GM19240 (cell line): ENCODE results near the gene PCNA.
A peak's percentile ranks its signal among the peaks of the same experiment; 100 is the strongest.

Experiments used
- DNase-seq: peaks from one replicate; pipeline ENCODE4 v3.0.0; 2011; ENCODE audit warnings: low spot score; ENCODE audit not compliant: insufficient read length

The PCNA gene

DNA sequence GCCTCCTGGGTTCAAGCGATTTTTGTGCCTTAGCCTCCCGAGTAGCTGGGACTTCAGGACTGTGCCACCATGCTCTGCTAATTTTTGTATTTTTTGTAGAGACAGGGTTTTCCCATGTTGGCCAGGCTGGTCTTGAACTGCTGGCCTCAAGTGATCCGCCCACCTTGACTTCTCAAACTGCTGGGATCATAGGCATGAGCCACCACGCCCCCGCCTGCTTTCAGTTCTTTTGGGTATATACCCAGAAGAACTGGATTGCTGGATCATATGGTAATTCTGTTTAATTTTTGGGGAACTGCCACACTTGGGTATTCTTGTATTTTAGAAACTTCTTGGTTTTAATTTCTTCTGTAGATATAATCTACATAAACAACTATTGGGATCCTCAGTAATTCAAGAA lies 24.1 kb upstream of the PCNA start:
- DNase-seq, result no peak

DNA sequence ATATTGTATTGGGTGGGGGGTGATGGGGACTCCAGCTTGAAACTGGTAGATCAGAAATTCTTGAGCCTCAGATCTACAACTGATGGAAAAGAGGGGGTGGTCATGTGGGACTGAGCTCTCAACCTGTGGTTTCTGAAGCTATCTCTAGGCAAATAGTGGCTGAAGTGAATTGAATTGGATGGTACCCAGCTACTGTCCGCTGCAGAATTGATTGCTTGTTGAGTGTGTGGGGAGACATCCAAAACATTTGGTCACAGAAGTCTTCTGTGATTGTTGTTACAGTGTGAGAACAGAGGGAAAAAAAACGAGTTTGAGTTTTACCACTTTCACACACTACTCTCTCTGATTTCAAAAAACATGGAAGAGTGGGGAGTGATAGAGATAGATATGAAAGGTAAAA lies 21.9 kb upstream of the PCNA start:
- DNase-seq, result no peak

DNA sequence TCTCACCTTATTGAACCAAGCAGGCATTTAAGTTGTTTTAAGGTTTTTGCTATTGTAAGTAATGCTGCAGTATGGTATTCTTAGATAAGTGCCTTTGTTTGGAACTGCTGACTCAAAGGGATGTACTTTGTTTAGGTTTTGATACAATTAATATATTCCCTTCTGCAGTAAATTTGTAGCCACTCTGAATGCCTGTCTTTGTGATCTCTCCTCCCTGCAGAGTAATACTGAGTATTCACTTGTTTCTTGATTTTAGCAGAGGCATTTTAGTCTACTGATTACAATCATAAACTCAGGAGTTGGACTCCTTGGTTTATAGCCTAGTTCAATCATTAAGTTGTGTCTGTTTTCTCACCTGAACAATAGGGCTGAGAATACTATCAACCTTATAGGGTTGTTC lies 20.4 kb upstream of the PCNA start:
- DNase-seq, result no peak

DNA sequence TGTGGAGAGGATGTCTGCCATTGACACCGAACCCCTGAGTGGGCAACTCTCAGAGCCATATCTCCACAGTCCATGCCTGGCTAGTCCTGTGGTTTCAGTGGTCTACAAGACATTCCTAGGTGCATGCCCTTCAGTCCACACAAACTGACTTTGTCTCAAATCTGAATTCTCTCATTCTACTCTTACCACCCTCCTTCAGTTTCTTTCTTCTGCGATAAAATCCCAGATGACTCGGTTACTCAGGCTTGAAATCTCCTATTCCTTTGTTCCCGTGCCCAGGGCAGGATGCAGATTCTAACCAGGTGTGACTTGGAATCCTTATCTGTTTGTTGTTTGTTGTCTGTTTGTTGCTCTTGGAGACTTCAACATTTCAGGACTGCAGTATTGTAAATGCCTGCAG lies 16.3 kb upstream of the PCNA start:
- DNase-seq, result no peak

DNA sequence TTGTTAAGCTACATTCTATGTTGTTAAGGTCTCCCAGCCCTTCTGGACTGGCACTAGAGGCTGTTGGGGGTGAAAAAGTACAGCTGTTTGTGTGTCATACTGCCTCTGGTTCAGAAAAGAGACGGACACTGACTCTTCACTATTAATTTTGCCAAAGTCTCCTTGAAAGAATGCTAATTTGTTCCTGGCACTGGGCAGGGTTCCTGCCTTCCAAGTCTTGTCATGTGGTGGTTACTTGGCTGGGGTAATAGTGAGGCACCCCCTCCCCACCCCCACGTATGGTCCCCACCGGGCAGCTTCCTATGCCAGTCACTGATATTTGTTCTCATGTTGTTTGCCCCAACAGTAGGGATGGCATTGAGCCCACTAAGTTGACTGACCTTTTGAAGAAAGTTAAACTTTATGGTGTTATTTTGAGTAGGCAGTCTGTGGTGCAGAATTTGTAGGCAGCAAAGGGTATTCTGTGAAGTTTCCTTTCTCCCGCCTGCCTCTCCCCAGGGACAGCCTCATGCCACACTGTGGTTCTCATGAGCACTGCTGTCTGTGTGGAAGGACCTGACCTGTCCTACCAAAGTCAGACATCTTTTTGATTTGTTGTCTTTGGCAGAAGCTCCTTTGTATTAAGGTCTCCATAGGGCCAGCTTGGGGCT lies 15.7 kb upstream of the PCNA start:
- DNase-seq, result no peak

DNA sequence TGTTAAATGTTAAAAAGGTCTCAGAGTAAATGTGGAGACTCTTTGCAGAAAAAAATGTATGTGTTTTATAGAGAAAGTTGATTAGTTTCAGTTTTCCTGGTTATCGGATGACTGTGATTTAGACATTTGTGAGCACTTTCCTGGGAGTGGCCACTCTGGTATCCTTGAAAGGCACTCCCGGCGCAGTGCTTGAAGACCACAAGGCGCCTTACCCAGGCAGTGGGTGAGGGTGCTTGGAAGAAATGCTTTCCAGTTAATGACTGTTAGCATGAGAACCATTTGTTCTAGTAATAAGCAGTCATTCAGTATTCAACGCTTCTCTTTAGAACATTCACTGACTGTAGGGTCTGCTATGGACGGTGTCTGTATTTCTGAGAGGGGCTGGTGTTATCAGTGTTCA lies 14.2 kb upstream of the PCNA start:
- no peak for DNase-seq

DNA sequence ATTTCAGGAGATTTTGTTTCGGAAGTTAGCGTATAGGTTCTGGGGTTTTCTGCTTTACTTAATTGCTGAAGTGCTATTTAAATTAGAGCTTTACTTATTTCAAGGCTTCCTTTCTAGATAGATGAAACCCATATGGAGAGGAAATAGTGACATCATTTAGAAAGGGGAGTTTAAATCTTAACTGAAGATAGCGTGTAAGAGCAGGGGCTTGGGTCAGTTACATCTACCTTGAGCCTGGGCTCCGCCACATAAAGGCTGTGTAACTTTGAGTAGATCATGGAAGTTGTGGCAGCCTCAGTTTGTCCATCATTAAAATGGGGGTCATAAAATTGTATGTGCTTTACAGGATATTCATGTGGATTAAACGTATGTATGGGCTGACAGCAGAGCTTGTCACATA lies 11.7 kb upstream of the PCNA start:
- no peak for DNase-seq

DNA sequence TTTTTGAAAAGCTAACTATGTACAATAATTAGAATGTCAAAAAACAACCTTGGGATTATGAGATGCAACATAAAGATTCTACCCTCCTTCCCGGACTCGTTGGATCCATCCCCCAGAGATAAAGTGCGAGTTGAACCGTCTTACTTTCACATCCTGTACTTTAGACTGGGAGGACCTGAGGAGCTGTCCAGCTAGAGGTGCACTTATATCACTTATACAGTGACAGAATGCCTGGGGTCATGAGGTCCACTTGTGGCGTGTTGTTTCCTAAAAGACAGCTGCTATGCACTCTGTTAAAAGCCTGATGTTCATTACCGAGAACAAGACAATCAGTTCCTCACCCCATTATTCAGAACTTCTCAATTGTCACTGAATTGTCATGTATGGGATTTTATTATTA lies 9.1 kb upstream of the PCNA start:
- no peak for DNase-seq

DNA sequence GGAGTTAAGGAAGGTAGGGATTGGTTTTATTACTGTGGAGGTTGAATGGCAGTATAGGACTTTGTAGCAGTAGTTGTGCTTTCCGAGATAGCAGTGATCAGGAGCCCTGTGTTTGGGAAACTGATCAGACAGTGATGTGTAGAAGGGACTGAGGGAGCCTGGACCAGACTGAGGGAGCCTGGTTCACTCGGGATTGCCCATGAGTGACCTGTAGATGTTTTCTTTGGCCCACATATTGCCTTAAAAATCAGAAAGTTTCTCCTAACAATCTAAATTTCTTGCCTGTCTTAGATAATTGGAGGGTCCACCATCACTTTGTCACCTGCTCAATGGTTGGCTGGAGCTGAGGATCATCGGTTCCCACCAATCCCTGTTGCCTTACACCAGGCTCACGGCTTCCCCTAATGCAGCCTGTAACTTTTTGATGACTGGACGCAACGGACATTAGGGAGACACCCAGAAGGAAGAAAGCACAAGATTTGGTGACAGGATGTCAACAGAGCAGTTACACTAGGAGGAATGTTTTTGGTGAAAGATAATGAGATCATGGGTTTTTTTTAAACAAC lies 8.2 kb upstream of the PCNA start:
- DNase-seq, result no peak

DNA sequence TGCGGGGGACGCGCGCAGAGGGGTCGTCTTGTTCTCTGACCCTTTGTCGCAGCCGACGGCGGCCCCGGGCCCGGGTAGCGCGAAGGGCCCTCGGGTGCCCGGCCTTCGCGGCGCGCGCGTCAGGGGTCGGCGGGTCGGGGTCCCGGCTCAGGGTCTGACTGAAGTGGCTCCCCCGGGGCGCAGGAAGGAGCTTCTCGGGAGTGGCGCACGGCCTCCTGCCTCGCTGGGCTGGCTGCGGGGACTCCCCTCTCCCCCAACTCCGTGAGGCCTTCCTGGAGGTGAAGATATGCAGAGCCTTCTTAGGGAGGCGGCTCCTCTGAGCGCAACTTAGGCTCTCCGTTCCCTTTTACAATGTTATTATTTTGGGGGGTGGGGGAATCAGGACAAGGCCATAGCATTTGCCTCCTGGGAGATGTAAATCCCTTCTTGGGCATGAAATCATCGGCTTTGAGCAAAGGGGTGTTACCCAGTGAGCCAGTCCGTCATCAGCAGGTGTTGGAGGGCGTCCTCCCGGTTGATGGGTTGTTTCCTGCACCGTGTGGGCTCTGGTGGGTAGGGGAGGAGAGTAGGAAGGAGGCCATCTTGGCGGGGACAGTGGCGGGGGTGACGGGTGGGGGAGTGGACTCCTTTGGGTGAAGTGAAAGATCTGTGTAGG lies 7.6 kb upstream of the PCNA start:
- no peak for DNase-seq

DNA sequence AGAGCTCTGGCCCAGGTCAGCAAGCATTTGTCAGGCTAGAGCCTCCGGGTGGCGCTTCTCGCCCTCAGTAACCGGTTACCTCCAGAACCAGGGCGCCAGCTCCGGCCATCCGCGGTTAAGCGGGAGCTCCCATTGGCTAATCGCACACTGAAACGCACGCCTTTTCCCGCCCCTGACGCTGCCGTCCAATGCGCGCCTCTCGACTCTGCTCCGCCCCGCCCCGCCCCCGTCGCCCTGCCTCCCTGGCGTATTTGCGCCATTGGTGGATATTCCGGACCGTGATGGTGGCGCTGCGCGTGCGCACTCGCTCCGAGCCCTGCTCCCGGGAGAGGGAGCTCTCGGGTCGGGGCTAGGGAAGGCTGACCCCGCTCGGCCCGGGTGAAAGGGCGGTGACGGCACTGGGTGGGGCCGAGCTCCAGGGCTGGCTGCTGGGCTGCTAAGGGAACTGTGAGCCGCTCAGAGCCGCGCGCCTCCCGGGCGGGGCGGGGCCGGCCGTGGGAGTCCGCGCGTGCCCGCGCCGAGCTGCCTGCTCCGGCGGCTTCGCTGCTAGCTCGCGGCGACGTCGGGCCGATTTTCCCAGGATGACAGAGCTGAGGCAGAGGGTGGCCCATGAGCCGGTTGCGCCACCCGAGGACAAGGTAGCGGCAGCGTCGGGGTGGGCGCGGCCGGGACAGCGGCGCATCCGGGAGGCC lies 6.9 kb upstream of the PCNA start, which contains the start of gene CDS2:
Gene CDS2 (plus strand): TSS at position 497 of the 692 bp plus-strand sequence. CDS start 85 bp downstream, at position 582.
- peak; percentile 82 for DNase-seq

DNA sequence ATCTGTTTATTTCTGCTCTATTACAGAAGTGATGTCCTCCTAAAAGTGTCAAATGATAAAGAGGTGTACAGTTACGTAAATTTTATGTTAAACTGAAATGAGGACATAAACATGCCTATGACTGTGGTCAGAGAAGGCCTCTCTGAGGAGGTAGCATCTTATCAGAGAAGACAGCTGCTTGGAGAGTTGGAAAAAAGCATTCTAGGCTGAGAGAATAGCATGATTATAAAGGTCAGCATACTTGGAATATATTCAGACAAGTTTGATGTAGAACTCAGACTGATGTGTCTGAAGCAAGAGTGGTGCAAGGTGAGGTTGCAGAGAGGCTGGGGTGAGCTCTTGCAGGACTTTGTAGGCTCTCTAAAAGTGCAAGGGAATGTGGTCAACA lies 3.1 kb upstream of the PCNA start:
- DNase-seq, result no peak

DNA sequence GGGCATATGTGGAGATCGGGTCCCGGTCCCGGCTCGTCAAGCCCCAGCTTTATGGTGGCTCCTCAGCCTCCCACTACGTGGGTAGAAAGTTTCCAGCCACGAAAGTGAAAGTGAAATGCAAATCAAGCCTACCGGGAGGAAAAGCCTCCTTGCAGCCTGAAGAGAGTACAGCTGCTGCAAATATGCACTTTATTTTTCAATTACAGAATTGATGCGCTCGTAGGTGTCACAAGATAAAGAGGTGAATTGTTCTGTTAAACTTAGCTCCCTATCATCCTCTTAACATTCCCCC lies 373 bp upstream of the PCNA start:
- DNase-seq, result no peak

DNA sequence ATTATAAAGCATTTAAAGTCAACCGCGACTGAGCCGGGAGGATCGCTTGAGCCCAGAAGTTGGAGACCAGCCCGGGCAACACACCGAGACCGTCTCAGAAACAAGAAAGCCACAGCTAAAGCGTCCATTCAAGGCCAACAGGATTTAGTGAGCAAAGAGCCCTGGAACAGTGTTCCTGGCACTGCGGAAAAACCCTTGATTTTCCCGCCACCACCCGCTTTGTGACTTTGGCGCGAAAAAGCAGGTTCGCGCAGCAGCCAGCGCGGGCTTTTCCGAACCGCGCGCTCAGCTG lies 669 bp downstream of the PCNA start:
- no peak for DNase-seq

DNA sequence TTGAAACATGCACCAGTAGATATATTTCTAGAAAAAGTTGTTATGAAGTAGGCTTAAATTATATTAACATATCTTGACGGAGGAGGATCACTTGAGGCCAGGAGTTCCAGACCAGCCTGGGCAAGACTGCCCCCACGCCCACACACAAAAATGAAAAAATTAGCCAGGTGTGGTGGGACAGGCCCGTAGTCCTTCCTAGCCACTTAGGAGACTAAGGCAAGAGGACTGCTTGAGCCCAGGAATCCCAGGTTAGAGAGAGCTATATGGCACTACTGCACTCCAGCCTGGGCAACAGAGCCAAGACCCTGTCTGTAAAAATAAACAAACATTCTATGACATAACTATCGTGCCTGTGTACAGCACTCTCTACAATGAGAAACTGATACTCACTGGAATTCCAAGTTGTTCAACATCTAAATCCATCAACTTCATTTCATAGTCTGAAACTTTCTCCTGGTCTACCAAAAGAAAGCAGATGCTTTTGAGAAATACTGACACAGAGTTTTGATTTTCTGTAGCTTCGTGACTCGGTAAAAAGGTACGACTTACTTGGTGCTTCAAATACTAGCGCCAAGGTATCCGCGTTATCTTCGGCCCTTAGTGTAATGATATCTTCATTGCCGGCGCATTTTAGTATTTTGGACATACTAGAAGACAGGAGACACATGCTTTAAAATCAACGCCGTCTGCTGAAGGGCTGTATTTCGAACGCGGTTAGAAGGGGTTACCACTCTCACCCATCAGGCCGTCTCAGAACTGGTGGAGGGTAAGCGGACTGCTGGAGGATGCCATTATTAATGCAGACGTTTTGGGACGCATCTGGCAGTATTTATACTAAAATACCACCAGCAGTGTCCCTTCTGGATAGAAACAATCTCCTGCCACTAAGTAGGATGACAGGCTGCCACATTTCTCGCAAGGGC lies 1.3 kb downstream of the PCNA start:
- DNase-seq, result no peak

DNA sequence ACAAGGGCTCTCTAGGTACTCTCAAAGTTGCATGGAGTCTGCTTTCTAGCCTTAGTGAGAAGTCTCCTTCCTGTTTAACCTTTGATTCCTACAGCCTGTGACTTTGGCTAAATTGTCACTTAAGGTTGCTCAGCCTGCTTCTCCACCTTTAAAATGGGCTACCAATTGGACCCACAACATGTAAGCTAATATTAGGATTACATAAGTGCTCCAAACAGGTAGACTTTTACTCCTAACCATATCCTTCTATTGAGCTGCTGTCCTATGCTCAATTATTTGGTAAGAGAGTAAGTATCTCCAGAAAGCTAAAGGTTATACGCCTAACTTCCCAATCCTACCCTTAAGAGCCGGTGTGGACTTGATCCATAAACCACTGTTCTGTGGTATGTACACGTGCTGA lies 2.9 kb downstream of the PCNA start:
- no peak for DNase-seq

DNA sequence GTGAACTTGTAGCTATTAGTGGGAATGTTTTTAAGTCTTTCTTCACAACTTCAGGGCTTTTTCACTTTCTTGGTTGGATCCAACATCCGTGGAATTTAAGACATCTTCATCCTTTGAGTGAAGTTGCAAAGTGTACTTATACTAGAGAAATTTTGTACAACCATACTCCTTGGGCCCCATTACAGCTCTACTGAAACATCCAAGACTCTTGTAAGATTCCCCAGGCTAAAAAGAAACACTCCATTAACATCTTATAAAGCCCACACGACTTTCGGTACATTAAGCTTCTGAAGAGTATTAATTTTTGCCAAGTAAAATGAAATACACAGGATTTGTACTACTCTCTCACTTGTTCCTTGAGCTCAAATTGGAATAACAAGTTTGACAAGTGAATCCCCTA lies 5.4 kb downstream of the PCNA start:
- no peak for DNase-seq

DNA sequence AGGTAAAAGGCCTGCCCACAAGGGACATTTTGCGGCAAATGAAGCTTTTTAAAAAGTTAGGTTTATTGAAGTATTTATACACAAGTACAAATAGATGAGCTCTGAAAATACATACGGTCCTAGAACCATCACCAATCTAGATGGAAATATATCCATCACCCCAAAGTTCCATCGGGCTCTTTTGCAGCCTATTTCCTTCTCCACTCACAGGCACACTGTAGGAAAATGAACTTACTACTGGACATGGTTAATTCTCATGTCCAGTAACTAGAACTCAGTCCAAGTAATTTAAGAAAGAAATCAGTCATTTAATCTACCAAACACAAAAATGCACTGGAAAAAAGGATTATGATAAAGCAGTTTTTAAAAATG lies 6.2 kb downstream of the PCNA start:
- DNase-seq, result no peak

DNA sequence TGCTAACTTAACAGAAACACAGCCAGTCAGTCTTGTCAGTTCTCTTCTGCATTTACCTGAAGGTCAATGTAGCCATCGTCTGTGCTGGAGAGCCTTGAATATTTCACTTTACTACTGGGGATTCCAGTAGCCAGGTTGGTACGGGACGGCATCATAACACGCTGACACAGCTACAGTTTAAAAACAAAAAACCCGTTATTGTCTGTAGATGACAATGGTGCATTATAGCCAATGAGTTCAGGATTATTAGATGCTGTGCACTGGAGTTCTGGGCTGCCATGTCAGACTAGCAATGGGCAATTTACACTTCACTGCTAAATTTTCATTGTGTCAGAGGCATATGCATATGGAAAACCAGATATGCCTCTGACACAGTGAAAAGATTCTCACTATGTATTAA lies 10.5 kb downstream of the PCNA start:
- no peak for DNase-seq

DNA sequence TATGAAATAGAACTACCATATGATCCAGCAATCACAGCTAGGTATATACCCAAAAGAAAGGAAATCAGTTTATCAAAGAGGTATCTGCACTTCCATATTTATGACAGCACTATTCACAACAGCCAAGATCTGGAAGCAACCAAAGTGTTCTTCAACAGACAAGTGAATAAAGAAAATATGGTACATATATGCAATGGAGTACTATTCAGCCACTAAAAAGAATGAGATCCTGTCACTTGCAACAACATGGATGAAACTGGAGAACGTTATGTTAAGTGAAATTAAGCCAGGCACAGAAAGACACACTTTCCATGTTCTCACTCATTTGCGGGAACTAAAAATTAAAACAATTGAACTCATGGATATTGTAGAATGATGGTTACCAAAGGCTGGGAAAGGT lies 15.3 kb downstream of the PCNA start:
- no peak for DNase-seq

DNA sequence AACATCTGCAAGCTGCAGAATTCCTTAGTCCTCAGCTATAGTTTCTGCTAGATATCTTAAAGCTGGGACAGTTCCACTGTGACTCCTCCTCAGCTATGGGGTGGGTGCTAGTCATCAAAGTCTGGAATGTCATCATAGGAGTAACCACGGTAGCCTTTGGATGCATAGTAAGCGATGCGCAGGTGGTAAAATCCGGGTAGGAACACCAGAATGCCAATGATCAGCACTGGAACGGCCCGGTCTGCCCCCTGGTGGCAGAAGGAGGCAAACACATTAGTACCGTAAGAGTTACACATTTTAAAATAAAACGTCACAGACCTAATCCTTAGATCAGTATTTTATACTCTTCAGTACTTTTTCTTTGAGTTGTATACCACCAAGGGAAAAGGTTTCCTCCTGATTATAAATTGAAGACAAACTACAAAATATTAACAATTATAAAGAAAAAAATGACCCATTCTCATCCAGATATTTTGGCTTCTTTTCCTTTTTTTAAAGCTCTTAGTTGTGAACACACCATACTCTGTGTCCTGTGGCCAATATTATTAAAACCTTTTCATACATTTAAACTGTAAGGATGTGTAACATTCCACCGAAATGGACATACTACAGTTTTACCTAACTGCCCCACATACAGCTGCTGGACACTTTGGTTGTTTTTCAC lies 18.9 kb downstream of the PCNA start:
- DNase-seq, result peak; percentile 40
